Epidermal melanocyte (primary cell): ENCODE results near the gene CORO1C.
"Not testable (repeated sequence)": the region's sequence is repeated elsewhere in the genome, so short reads cannot be mapped to it uniquely, and the experiment has no call there.

Source experiments
- DNase-seq: peaks from one replicate; pipeline ENCODE4 v3.0.0; 2011; ENCODE audit warnings: low spot score; ENCODE audit not compliant: insufficient read length

Gene CORO1C

GRCh38 chr12:108635201-108635996 lies 95.9 kb downstream of the CORO1C start:
- no peak for DNase-seq

DNA sequence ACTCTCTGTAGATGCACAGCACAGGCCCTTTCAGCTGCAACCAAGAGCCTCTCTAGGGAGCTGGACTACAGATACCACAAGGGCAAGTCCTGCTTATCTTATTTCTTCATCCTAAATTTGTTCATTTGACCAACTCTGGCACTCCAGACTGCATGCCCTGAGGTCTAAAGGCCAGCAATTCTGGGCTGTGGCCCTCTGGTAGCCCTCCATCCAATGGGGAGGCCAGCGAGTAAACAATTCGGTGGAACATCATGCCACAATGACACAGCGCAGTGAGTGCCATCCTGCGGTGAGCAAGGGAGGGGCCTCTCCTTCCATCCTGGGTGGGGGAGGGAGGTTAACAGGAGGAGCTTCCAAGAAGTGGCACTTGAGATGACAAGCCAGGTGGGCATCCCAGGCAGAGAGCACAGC lies 97.0 kb downstream of the CORO1C start:
- DNase-seq, result no peak

DNA sequence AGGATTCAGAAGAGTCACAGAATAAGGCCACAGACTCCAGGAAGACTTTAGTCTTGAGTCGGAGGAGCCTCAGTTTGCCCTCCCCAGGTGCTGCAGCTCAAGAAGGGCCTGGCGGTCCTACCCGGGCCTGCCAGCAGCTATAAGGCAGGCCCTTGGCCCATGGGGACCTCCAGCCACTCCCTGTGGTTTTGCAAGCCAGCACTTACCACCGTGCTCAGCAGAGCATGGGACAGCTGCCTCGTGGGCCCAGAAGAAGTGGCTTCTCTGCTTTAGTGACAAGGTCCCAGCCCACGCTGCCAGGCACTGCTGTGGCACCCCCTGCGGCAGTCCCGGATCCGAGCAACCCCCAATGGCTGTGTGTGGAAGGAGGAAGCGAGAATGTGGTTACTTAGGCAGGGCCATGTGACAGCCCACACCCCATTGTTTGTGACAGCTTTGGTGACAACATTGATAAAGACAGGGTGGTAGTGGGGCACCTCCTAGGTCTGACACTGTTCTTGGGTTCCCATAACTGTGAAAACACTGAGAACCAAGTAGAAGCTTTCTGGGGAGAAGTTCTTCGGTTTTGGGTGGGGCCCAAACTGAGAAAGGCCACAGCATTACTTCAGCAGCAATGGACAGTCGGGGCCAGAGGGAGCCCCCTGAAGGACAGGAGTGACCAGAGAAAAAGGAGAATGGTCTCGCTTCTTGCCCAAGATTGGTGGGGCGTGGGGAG lies 97.6 kb downstream of the CORO1C start, which contains the start of gene SELPLG:
Gene SELPLG (minus strand): TSS at position 361 of the 715 bp plus-strand sequence. CDS start 9,587 bp downstream, outside the sequence.
- no peak for DNase-seq

DNA sequence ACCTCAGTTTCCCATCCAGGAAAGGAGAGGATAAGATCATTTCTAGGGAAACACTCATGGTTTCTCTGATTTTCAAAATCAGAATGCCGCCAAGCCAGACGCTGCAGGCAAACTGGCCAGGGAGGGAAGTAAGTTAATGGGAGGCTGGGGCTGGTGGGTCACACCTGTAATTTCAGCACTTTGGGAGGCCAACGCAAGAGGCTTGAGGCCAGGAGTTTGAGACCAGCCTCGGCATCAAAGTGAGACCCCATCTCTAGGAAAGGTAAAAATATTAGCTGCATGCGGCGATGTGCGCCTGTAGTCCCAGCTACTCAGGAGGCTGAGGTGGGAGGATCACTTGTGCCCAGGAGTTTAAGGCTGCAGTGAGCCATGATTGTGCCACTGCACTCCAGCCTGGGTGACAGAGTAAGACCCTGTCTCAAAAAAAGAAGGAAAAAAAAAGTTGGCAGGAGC lies 98.2 kb downstream of the CORO1C start:
- DNase-seq, result no peak

DNA sequence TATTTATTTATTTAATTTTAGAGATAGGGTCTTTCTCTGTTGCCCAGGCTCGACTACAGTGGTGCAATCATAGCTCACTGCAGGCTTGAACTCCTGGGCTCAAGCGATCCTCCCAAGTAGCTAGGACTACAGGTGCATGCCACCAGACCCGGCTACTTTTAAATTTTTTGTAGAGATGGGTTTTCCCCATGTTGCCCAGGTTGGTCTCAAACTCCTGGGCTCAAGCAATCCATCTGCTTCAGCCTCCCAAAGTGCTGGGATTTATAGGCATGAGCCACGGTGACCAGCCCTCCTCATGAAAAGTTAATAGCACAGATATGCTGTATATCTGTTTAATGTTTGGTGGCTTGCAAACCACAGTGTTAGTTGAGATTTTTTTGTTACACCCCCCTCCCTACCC lies 100.1 kb downstream of the CORO1C start:
- not testable (repeated sequence) for DNase-seq

GRCh38 chr12:108630481-108631207 lies 100.7 kb downstream of the CORO1C start:
- no peak for DNase-seq

GRCh38 chr12:108629824-108630476 lies 101.4 kb downstream of the CORO1C start:
- DNase-seq, result no peak

GRCh38 chr12:108629151-108629550 lies 102.2 kb downstream of the CORO1C start:
- DNase-seq, result no peak

DNA sequence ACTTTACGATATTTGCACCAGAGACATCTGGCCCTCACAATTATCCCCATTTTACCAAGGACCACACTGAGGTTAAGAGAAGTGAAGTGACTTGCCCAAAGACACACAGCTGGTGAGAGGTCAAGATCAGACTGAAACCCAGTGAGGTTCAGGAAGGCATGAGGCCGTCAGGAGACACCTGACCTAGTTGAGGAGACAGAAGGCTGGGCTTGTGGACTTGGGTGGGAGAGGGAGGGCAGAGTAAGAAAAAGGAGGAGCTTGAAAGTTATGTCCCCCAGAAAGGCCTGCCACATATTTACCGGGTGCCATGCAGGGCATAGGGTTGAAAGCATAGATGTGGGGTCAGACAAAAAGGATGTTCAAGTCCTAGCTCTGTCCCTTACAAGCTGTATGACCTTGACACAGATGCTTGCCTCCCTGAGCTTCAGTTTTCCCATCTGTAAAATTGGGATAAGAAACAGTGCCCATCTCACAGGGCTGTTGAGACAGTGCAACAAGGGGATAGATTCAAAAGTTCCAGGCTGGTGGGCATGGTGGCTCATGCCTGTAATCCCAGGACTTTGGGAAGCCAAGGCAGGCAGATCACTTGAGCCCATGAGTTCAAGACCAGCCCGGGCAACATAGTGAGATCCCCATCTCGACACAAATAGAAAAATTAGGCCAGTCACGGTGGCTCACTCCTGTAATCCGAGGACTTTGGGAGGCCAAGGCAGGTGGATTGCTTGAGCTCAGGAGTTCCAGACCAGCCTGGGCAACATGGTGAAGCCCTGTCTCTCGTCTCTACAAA lies 104.0 kb downstream of the CORO1C start:
- no peak for DNase-seq

- DNase-seq, result no peak
Observed at GRCh38 chr12:108625228-108625627, 106.1 kb downstream of the CORO1C start.

DNA sequence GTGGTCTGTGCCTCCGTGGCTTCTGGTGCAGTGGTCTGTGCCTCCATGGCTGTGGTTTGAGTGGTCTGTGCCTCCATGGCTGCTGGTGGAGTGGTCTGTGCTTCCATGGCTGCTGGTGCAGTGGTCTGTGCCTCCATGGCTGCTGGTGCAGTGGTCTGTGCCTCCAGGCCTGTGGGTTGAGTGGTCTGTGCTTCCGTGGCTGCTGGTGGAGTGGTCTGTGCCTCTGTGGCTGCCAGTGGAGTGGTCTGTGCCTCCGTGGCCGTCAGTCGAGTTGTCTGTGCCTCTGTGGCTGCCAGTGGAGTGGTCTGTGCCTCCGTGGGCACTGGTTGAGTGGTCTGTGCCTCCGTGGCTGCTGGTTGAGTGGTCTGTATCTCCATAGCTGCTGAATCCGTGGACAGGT lies 107.7 kb downstream of the CORO1C start:
- DNase-seq, result no peak

DNA sequence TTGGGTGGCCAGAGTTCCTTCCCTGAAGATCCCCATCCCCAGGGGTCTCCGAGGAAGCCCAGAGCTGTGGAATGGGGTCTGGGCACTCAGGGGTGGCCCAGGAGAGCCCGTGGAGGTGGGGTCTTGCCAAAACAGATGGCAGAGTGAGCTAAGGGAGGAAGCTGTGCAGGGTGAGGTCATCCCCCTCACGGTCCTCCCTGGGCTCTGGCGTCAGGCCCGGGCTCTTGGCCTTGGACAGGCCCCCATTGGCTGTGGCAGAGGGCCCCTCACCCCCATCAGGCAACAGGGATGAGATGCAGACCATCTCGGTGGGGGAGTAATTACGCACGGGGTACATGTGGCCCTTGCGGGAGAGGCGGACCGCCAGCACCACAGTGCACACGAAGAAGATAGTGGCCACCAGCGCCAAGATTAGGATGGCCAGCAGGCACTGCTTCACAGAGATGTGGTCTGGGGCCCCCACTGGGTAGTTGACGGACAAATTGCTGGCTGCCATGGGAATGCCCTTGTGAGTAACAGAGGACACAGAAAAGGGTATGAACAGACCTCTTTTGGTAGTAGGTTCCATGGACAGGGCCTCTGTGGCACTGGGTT lies 108.3 kb downstream of the CORO1C start:
- no peak for DNase-seq

DNA sequence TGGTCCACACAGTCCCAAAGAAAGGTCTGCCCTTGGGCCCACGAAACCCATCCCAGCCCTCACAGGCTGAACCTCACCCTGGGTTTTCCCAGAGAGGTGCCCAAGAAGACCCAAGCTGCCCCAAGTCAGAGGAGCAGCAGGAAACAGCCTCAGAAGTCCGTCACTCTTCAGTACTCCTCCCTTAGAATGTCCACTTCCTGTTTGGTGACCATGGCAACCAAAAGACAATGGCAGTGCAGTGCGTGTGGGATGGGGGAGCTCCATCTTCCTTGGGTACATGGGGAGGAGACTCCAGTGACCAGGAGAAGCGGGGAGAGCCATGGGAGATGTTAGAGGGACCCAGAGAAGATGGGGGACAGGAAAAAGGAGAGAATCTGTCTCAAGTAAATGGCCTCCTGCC lies 108.9 kb downstream of the CORO1C start:
- DNase-seq, result no peak

DNA sequence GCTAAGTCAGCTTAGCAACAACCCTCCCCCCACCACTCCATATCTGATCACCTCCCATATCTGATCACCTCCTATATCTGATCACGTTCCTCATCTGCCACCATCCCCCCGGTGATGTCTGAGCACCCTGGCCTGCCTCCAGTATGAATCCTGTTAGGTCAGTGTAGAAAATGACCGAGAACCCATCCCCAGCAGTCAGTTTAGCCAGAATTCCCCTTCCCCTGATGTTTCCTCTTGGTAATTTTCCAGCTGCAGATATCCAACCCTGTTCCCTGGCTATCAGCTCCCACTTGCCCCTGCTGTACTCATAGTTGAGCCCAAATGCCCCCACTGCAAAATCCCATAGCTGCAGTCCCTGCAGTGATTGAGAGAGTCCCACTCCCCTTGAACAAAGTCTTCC lies 110.2 kb downstream of the CORO1C start:
- DNase-seq, result no peak

- no peak for DNase-seq
Observed at GRCh38 chr12:108620236-108620879, 111.0 kb downstream of the CORO1C start.

- no peak for DNase-seq
Observed at GRCh38 chr12:108619369-108620160, 111.8 kb downstream of the CORO1C start.

- DNase-seq, result not testable (repeated sequence)
Observed at GRCh38 chr12:108618953-108619274, 112.4 kb downstream of the CORO1C start.

GRCh38 chr12:108618079-108618952 lies 113.0 kb downstream of the CORO1C start:
- peak; percentile 91 for DNase-seq
